IMR-90 (cell line): ENCODE data around the gene ZRANB3. TPM values are rescaled to one million over a fixed set of nuclear protein-coding genes. Genes with fewer than 3 reads are reported as not detected.

ENCODE experiments used
- ATAC-seq: fragments of 200-7000 bp; cut with Tn5 transposase; 2 replicates; pipeline ENCODE4 v1.9.1; 2020; ENCODE audit warnings: low read depth, mild to moderate bottlenecking, moderate library complexity
- BruUV-seq: library from RNA; stranded (reverse); fragments of 400-500 nt; replicated peaks from 2 replicates; lab custom pipeline; 2021; lab: Mats Ljungman, UMichigan
- CTCF ChIA-PET: fragments of 300-600 bp; formaldehyde crosslinking; extraction: SDS; loops from one replicate; lab custom pipeline; 2021; ENCODE audit warnings: antibody characterized with exemption; lab: Yijun Ruan, JAX
- POLR2A ChIA-PET: fragments of 300-600 bp; sonication (Branson Sonifier 250); formaldehyde crosslinking; loops from one replicate; lab custom pipeline; 2022; ENCODE audit warnings: antibody characterized with exemption; ENCODE audit not compliant: unreplicated experiment; lab: Charles Lee
- DNase-seq: peaks from one replicate; pipeline ENCODE4 v3.0.0; 2013
- H2AFZ ChIP-seq: replicated peaks from 2 replicates; pipeline ENCODE3; 2013; ENCODE audit warnings: low read length, mild to moderate bottlenecking; ENCODE audit not compliant: poor library complexity
- H2AK5ac ChIP-seq: 2 replicates; pipeline ENCODE4 v1.6.1; 2013; ENCODE audit warnings: low read depth, low read length, inconsistent platforms
- H2AK9ac ChIP-seq: replicated peaks from 2 replicates; pipeline ENCODE3; 2013; ENCODE audit warnings: mild to moderate bottlenecking, low read depth, low read length, moderate library complexity; ENCODE audit not compliant: poor library complexity
- H2BK120ac ChIP-seq: 2 replicates; pipeline ENCODE4 v1.6.1; 2013; ENCODE audit warnings: low read depth, low read length, inconsistent platforms
- H2BK15ac ChIP-seq: 3 replicates; pipeline ENCODE4 v1.6.1; 2013; ENCODE audit warnings: low read depth, low read length, inconsistent platforms
- H2BK20ac ChIP-seq: 2 replicates; pipeline ENCODE4 v1.6.1; 2013; ENCODE audit warnings: low read depth, mild to moderate bottlenecking, inconsistent platforms, low read length, moderate library complexity
- H2BK5ac ChIP-seq: 2 replicates; pipeline ENCODE4 v1.6.1; 2013; ENCODE audit warnings: mild to moderate bottlenecking, low read depth, low read length, inconsistent platforms; ENCODE audit not compliant: poor library complexity, severe bottlenecking
- H3K14ac ChIP-seq: replicated peaks from 2 replicates; pipeline ENCODE4 v1.6.1; 2013; ENCODE audit warnings: low read depth, low read length, inconsistent platforms
- H3K18ac ChIP-seq: 2 replicates; pipeline ENCODE4 v1.6.1; 2013; ENCODE audit warnings: low read depth, low read length, control low read depth
- H3K23ac ChIP-seq: 2 replicates; pipeline ENCODE4 v1.6.1; 2013; ENCODE audit warnings: low read depth, low read length, inconsistent platforms
- H3K27ac ChIP-seq: 2 replicates; pipeline ENCODE4 v1.5.1; 2013; ENCODE audit warnings: mild to moderate bottlenecking, control low read depth, low read length; ENCODE audit not compliant: insufficient read depth
- H3K27me3 ChIP-seq: 2 replicates; pipeline ENCODE4 v1.6.1; 2013; ENCODE audit warnings: low read length; ENCODE audit not compliant: control insufficient read depth, insufficient read depth
- H3K36me3 ChIP-seq: 2 replicates; pipeline ENCODE4 v1.6.1; 2013; ENCODE audit warnings: low read length, mixed read lengths; ENCODE audit not compliant: control insufficient read depth, insufficient read depth
- H3K4ac ChIP-seq: 2 replicates; pipeline ENCODE4 v1.6.1; 2013; ENCODE audit warnings: low read depth, low read length, inconsistent platforms
- H3K4me1 ChIP-seq: 2 replicates; pipeline ENCODE4 v1.6.1; 2013; ENCODE audit warnings: low read length, mixed read lengths; ENCODE audit not compliant: control insufficient read depth, insufficient read depth
- H3K4me2 ChIP-seq: 2 replicates; pipeline ENCODE4 v1.6.1; 2013; ENCODE audit warnings: low read depth, mild to moderate bottlenecking, control low read depth, low read length, moderate library complexity
- H3K4me3 ChIP-seq: 2 replicates; pipeline ENCODE4 v1.5.1; 2013; ENCODE audit warnings: low read depth, mild to moderate bottlenecking, control low read depth, low read length, moderate library complexity; ENCODE audit not compliant: insufficient read depth
- H3K56ac ChIP-seq: 2 replicates; pipeline ENCODE4 v1.6.1; 2013; ENCODE audit warnings: low read length, inconsistent platforms; ENCODE audit not compliant: insufficient read depth; ENCODE audit errors: extremely low read depth
- H3K79me1 ChIP-seq, 2 experiments: 2 replicates each; pipeline ENCODE4 v1.6.1; 2013; ENCODE audit warnings: low read length in 2 of 2, inconsistent platforms in 1 of 2, low read depth in 1 of 2
- H3K9ac ChIP-seq: 2 replicates; pipeline ENCODE4 v1.6.1; 2013; ENCODE audit warnings: low read depth, low read length, control low read depth
- H3K9me1 ChIP-seq: 2 replicates; pipeline ENCODE4 v1.6.1; 2013; ENCODE audit warnings: low read length, inconsistent platforms; ENCODE audit not compliant: insufficient read depth
- H3K9me3 ChIP-seq: 2 replicates; pipeline ENCODE4 v1.6.1; 2013; ENCODE audit warnings: low read length; ENCODE audit not compliant: control insufficient read depth, insufficient read depth
- H4K20me1 ChIP-seq: 2 replicates; pipeline ENCODE4 v1.6.1; 2013; ENCODE audit warnings: low read length, inconsistent platforms; ENCODE audit not compliant: insufficient read depth
- H4K5ac ChIP-seq: 2 replicates; pipeline ENCODE4 v1.6.1; 2013; ENCODE audit warnings: mild to moderate bottlenecking, low read depth, low read length, control low read depth
- H4K8ac ChIP-seq, 2 experiments: 2 replicates each; pipeline ENCODE4 v1.6.1; 2013; ENCODE audit warnings: low read depth in 2 of 2, low read length in 2 of 2, control low read depth in 1 of 2, inconsistent platforms in 1 of 2
- H4K91ac ChIP-seq: 2 replicates; pipeline ENCODE4 v1.6.1; 2013; ENCODE audit warnings: low read depth, low read length, inconsistent platforms; ENCODE audit not compliant: insufficient read depth
- ELK1 ChIP-seq: fragments of 150-350 bp; IDR thresholded peaks from 2 replicates; pipeline ENCODE4 v1.6.1; 2016; ENCODE audit warnings: low read depth, mild to moderate bottlenecking, low read length, moderate library complexity, borderline replicate concordance
- WGBS, 2 experiments: methylation state at CpG; one replicate each; pipeline versions ENCODE4 v1.1.5 to v1.1.7; 2013; ENCODE audit warnings: missing lambda C conversion rate in 2 of 2; ENCODE audit not compliant: insufficient read length in 1 of 2; ENCODE audit errors: extremely low coverage in 2 of 2; 5-methylcytosine and 5-hydroxymethylcytosine counted together
- dilution Hi-C: fragments of 300-500 bp; cut with HindIII; formaldehyde crosslinking; loops from one replicate; pipeline ENCODE4 v1.14.3; 2018; ENCODE audit warnings: low sequenced_read_pairs; ENCODE audit not compliant: unreplicated experiment
- in situ Hi-C: fragments of 300-500 bp; cut with MboI; formaldehyde crosslinking; loops from 3 replicates; pipeline ENCODE4 v1.14.3; 2019; ENCODE audit warnings: low sequenced_read_pairs, inconsistent platforms, mixed read lengths
- intact Hi-C: fragments of 100-400 bp; cut with micrococcal nuclease; formaldehyde crosslinking; loops from 2 replicates; pipeline ENCODE4 v1.10.0; 2022
- polyA plus RNA-seq, 3 experiments: library from polyadenylated mRNA; depleted of rRNA; stranded (reverse); fragments of >200 nt; gene quantifications; 2 replicates each; pipeline ENCODE4 v1.2.3, GENCODE V29; 2012; ENCODE audit warnings: low replicate concordance in 1 of 3
- total RNA-seq: library from RNA; depleted of rRNA; stranded (reverse); fragments of >200 nt; gene quantifications from 2 replicates; pipeline ENCODE4 v1.2.3, GENCODE V29; 2012
- TF ChIP-seq, protein P1 (sequence below): conservative IDR thresholded peaks from 2 replicates; pipeline ENCODE4 v1.5.1; 2012; ENCODE audit warnings: mild to moderate bottlenecking, low read depth, low read length, improper control_type of control experiment

The ZRANB3 gene
- total and polyA plus RNA-seq, 2 of the 4 experiments (the other 2 are of a cell fraction): 3.4 to 9.3 TPM

DNA sequence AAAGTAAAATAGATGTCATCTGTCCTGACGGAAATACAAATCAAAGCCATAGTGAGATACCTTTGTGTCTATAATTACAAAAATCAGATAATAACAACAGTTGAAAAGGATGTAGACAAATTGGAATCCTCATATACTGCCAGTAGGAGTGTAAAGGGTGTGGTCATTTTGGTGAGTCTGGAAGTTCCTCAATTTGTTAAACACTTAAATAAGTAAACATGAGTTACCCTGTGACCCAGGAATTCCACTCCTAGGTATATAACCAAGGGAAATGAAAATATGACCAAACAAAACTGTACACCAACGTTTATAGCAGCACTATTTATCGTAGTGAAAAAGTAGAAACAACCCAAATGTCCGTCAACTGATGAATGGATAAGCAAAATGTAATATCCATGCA, 24.3 kb upstream of the ZRANB3 start:
- dilution Hi-C loops (no loop called here), in situ Hi-C loops (no loop called here), intact Hi-C loops (no loop called here)
- H4K8ac ChIP-seq: no peak overlapping the region
- no peak overlapping the region for H2AK5ac ChIP-seq
- H3K56ac ChIP-seq: no peak overlapping the region
- ATAC-seq (no peak), DNase-seq (no peak)
- no peak overlapping the region for H3K4me3 ChIP-seq
- H2BK120ac ChIP-seq: no peak overlapping the region
- H3K9me1 ChIP-seq: no peaks in the 10 kb centered on the region; the same call in 1 of the 2 replicates
- no peak overlapping the region for H3K27ac ChIP-seq
- no peaks in the 10 kb centered on the region for H3K4me1 ChIP-seq
- H4K91ac ChIP-seq: no peak overlapping the region
- CTCF ChIA-PET: no interaction called here
- H3K36me3 ChIP-seq: 0 out of 2 replicates have a peak, but pooled peaks cover 3% of the 10 kb centered on the region
- no peaks in the 10 kb centered on the region for H3K27me3 ChIP-seq
- H2BK15ac ChIP-seq: no peak overlapping the region
- H2AFZ ChIP-seq: no peak overlapping the region
- TF ChIP-seq ELK1: no peak
- TF ChIP-seq, protein P1, sequence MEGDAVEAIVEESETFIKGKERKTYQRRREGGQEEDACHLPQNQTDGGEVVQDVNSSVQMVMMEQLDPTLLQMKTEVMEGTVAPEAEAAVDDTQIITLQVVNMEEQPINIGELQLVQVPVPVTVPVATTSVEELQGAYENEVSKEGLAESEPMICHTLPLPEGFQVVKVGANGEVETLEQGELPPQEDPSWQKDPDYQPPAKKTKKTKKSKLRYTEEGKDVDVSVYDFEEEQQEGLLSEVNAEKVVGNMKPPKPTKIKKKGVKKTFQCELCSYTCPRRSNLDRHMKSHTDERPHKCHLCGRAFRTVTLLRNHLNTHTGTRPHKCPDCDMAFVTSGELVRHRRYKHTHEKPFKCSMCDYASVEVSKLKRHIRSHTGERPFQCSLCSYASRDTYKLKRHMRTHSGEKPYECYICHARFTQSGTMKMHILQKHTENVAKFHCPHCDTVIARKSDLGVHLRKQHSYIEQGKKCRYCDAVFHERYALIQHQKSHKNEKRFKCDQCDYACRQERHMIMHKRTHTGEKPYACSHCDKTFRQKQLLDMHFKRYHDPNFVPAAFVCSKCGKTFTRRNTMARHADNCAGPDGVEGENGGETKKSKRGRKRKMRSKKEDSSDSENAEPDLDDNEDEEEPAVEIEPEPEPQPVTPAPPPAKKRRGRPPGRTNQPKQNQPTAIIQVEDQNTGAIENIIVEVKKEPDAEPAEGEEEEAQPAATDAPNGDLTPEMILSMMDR: no peak
- peaks cover 8 to 20% of the 10 kb centered on the region in 2 experiments for H3K79me1 ChIP-seq
- no peak overlapping the region for H2BK20ac ChIP-seq
- H3K4me2 ChIP-seq: no peak overlapping the region
- no CpG with 5 or more reads among the region's 4 CpGs for WGBS, 2 experiments
- POLR2A ChIA-PET: no interaction called here
- H3K18ac ChIP-seq: no peak overlapping the region
- no peak overlapping the region for H2AK9ac ChIP-seq
- H4K5ac ChIP-seq: no peak overlapping the region
- no peak overlapping the region for H3K14ac ChIP-seq
- H4K20me1 ChIP-seq: no peaks in the 10 kb centered on the region; the same call in 1 of the 2 replicates
- no peak overlapping the region for H3K9ac ChIP-seq
- H2BK5ac ChIP-seq: no peak overlapping the region
- no peak overlapping the region for H3K23ac ChIP-seq
- BruUV-seq: no TSS peak
- H3K4ac ChIP-seq: no peak overlapping the region
- H3K9me3 ChIP-seq: no peaks in the 10 kb centered on the region
